Neuronal stem cell (in vitro differentiated cells): ENCODE results near the gene AGPS.

Experiments used
- DNase-seq: peaks from one replicate; pipeline ENCODE4 v3.0.0-alpha.2; 2013; ENCODE audit warnings: low spot score
- H2AFZ ChIP-seq: one replicate; pipeline ENCODE4 v1.6.1; 2013; ENCODE audit warnings: mild to moderate bottlenecking, low read length, inconsistent platforms
- H2AK5ac ChIP-seq: 2 replicates; pipeline ENCODE4 v1.6.1; 2013; ENCODE audit warnings: low read depth, mild to moderate bottlenecking, inconsistent platforms, low read length, moderate library complexity, mixed read lengths
- H2BK120ac ChIP-seq: 2 replicates; pipeline ENCODE4 v1.6.1; 2013; ENCODE audit warnings: low read depth, mild to moderate bottlenecking, inconsistent platforms, low read length, moderate library complexity, mixed read lengths
- H2BK12ac ChIP-seq: one replicate; pipeline ENCODE4 v1.6.1; 2013; ENCODE audit warnings: low read length, inconsistent platforms
- H2BK15ac ChIP-seq: 2 replicates; pipeline ENCODE4 v1.6.1; 2013; ENCODE audit warnings: mild to moderate bottlenecking, low read length, inconsistent platforms, mixed read lengths
- H2BK5ac ChIP-seq: one replicate; pipeline ENCODE4 v1.6.1; 2013; ENCODE audit warnings: inconsistent platforms, mild to moderate bottlenecking, low read length, moderate library complexity
- H3K14ac ChIP-seq: one replicate; pipeline ENCODE4 v1.6.1; 2013; ENCODE audit warnings: low read length, inconsistent platforms
- H3K18ac ChIP-seq: 2 replicates; pipeline ENCODE4 v1.6.1; 2013; ENCODE audit warnings: low read length, inconsistent platforms
- H3K23ac ChIP-seq: 2 replicates; pipeline ENCODE4 v1.6.1; 2013; ENCODE audit warnings: low read depth, mild to moderate bottlenecking, mixed read lengths, low read length, inconsistent platforms; ENCODE audit not compliant: poor library complexity
- H3K27ac ChIP-seq: replicated peaks from 3 replicates; pipeline ENCODE4 v1.5.1; 2013; ENCODE audit warnings: low read length, inconsistent platforms
- H3K27me3 ChIP-seq, 3 experiments: 2 replicates each; pipeline ENCODE4 v1.6.1; 2013; ENCODE audit warnings: low read length in 3 of 3, mild to moderate bottlenecking in 2 of 3, inconsistent platforms in 1 of 3, low read depth in 1 of 3, mixed read lengths in 1 of 3, moderate library complexity in 1 of 3; ENCODE audit not compliant: control insufficient read depth in 3 of 3, insufficient read depth in 3 of 3
- H3K36me3 ChIP-seq, 2 donors: replicated peaks in 1 of 2; 2 replicates each; pipeline ENCODE4 v1.6.1; 2013; ENCODE audit warnings: low read length in 2 of 2; ENCODE audit not compliant: control insufficient read depth in 2 of 2, insufficient read depth in 2 of 2
- H3K4ac ChIP-seq: 2 replicates; pipeline ENCODE4 v1.6.1; 2013; ENCODE audit warnings: inconsistent platforms, mild to moderate bottlenecking, low read length, moderate library complexity
- H3K4me1 ChIP-seq, 2 donors: 1 replicate in 1 of 2; 2 replicates in 1 of 2; pipeline ENCODE4 v1.6.1; 2013; ENCODE audit warnings: low read length in 2 of 2, low read depth in 1 of 2; ENCODE audit not compliant: control insufficient read depth in 2 of 2, insufficient read depth in 1 of 2
- H3K4me2 ChIP-seq: one replicate; pipeline ENCODE4 v1.6.1; 2013; ENCODE audit warnings: mild to moderate bottlenecking, low read length, inconsistent platforms; ENCODE audit not compliant: insufficient read depth, poor library complexity, severe bottlenecking
- H3K4me3 ChIP-seq, 2 donors: 2 replicates each; pipeline ENCODE4 v1.5.1; 2013; ENCODE audit warnings: low read length in 2 of 2, mild to moderate bottlenecking in 2 of 2, inconsistent platforms in 1 of 2, moderate library complexity in 1 of 2
- H3K79me1 ChIP-seq: one replicate; pipeline ENCODE4 v1.6.1; 2013; ENCODE audit warnings: low read depth, mild to moderate bottlenecking, inconsistent platforms, low read length, moderate library complexity
- H3K9ac ChIP-seq: one replicate; pipeline ENCODE4 v1.6.1; 2013; ENCODE audit warnings: mild to moderate bottlenecking, low read depth, low read length, inconsistent platforms; ENCODE audit not compliant: poor library complexity
- H3K9me3 ChIP-seq, 2 donors: replicated peaks in 1 of 2; 2 replicates each; pipeline versions ENCODE3 to v1.6.1; 2013; ENCODE audit warnings: low read length in 2 of 2, mild to moderate bottlenecking in 2 of 2, inconsistent platforms in 1 of 2, low read depth in 1 of 2, mixed read lengths in 1 of 2, moderate library complexity in 1 of 2; ENCODE audit not compliant: control insufficient read depth in 2 of 2, insufficient read depth in 1 of 2
- H4K8ac ChIP-seq: one replicate; pipeline ENCODE4 v1.6.1; 2013; ENCODE audit warnings: low read depth, mild to moderate bottlenecking, inconsistent platforms, low read length, moderate library complexity
- H4K91ac ChIP-seq: one replicate; pipeline ENCODE4 v1.6.1; 2013; ENCODE audit warnings: low read length, low read depth, mild to moderate bottlenecking, inconsistent platforms; ENCODE audit not compliant: poor library complexity
- whole genome bisulfite sequencing, 2 donors: extraction: QIAGEN DNeasy Blood & Tissue Kit; methylation state at CpG; one replicate each; pipeline ENCODE4 v1.1.7; 2013; ENCODE audit warnings: missing lambda C conversion rate in 2 of 2, mixed read lengths in 1 of 2; ENCODE audit not compliant: insufficient read length in 2 of 2, insufficient replicate concordance in 1 of 2; ENCODE audit errors: extremely low coverage in 2 of 2; 5-methylcytosine and 5-hydroxymethylcytosine counted together

Gene AGPS

GRCh38 chr2:177400337-177400923 is 7.9 kb downstream of the AGPS start:
- DNase-seq, result no peak

GRCh38 chr2:177402096-177402495 is 9.5 kb downstream of the AGPS start:
- Histone ChIP-seq H3K79me1 (peaks cover 3% of the 10 kb centered on the region), H3K18ac (no peak overlapping the region), H2AFZ (no peak overlapping the region), H3K4ac (no peak overlapping the region), H3K4me3 (no peak overlapping the region), H3K36me3 (peaks cover 0 to 7% of the 10 kb centered on the region in 2 donors), H3K14ac (no peak overlapping the region), H3K27me3 (no peaks in the 10 kb centered on the region), H3K9me3 (no peaks in the 10 kb centered on the region), H3K4me1 (peaks cover 0 to 5% of the 10 kb centered on the region in 2 donors), H3K9ac (no peak overlapping the region), H2BK120ac (no peak overlapping the region), H3K4me2 (no peak overlapping the region), H2AK5ac (no peak overlapping the region), H2BK15ac (no peak overlapping the region), H3K23ac (no peak overlapping the region), H4K91ac (no peak overlapping the region), H2BK5ac (no peak overlapping the region), H2BK12ac (no peak overlapping the region), H4K8ac (no peak overlapping the region), H3K27ac (no peak overlapping the region)
- no peak for DNase-seq
- WGBS, 2 donors, result no CpG with 5 or more reads among the region's 1 CpG

More at GRCh38 chr2:177400337-177400923, 7.9 kb downstream of the AGPS start:
- H3K79me1 ChIP-seq, result peaks cover 3% of the 10 kb centered on the region
- no peak overlapping the region for H3K14ac ChIP-seq
- no peak overlapping the region for H3K27ac ChIP-seq
- H3K36me3 ChIP-seq, result peaks cover 0 to 7% of the 10 kb centered on the region in 2 donors
- H3K18ac ChIP-seq, result no peak overlapping the region
- no peak overlapping the region for H4K8ac ChIP-seq
- no peak overlapping the region for H3K4ac ChIP-seq
- no peak overlapping the region for H2AK5ac ChIP-seq
- H3K23ac ChIP-seq, result no peak overlapping the region
- no peak overlapping the region for H2BK120ac ChIP-seq
- peaks cover 0 to 5% of the 10 kb centered on the region in 2 donors for H3K4me1 ChIP-seq
- H3K9me3 ChIP-seq, result no peaks in the 10 kb centered on the region
- no peak overlapping the region for H3K4me3 ChIP-seq
- H2BK15ac ChIP-seq, result no peak overlapping the region
- no CpG with 5 or more reads among the region's 4 CpGs for WGBS, 2 donors
- no peak overlapping the region for H3K4me2 ChIP-seq
- no peak overlapping the region for H2BK5ac ChIP-seq
- H4K91ac ChIP-seq, result no peak overlapping the region
- H3K9ac ChIP-seq, result no peak overlapping the region
- H2BK12ac ChIP-seq, result no peak overlapping the region
- no peak overlapping the region for H2AFZ ChIP-seq
- H3K27me3 ChIP-seq, result no peaks in the 10 kb centered on the region

- no peak overlapping the region for H3K23ac ChIP-seq
- H3K18ac ChIP-seq, result no peak overlapping the region
- H2BK120ac ChIP-seq, result no peak overlapping the region
- no peak overlapping the region for H3K9ac ChIP-seq
- no peak overlapping the region for H3K4ac ChIP-seq
- no peaks in the 10 kb centered on the region for H3K4me1 ChIP-seq
- H4K91ac ChIP-seq, result no peak overlapping the region
- no peak overlapping the region for H3K4me2 ChIP-seq
- H3K4me3 ChIP-seq, result no peak overlapping the region
- WGBS, 2 donors, result no CpG with 5 or more reads among the region's 6 CpGs
- no peak for DNase-seq
- peaks cover 7% of the 10 kb centered on the region for H3K79me1 ChIP-seq
- no peak overlapping the region for H2BK12ac ChIP-seq
- H2AFZ ChIP-seq, result no peak overlapping the region
- peaks cover 2% of the 10 kb centered on the region in 2 donors for H3K9me3 ChIP-seq
- no peak overlapping the region for H3K14ac ChIP-seq
- no peak overlapping the region for H3K27ac ChIP-seq
- H2AK5ac ChIP-seq, result no peak overlapping the region
- no peaks in the 10 kb centered on the region for H3K36me3 ChIP-seq
- no peaks in the 10 kb centered on the region for H3K27me3 ChIP-seq
- no peak overlapping the region for H4K8ac ChIP-seq
- H2BK5ac ChIP-seq, result no peak overlapping the region
- H2BK15ac ChIP-seq, result no peak overlapping the region
Observed at GRCh38 chr2:177403838-177404237, 11.3 kb downstream of the AGPS start.

GRCh38 chr2:177404243-177404642 is 11.7 kb downstream of the AGPS start:
- Histone ChIP-seq H4K8ac (no peak overlapping the region), H3K27ac (no peak overlapping the region), H3K4me1 (no peaks in the 10 kb centered on the region), H3K18ac (no peak overlapping the region), H3K4me2 (no peak overlapping the region), H3K4ac (no peak overlapping the region), H4K91ac (no peak overlapping the region), H3K79me1 (peaks cover 7% of the 10 kb centered on the region), H3K36me3 (no peaks in the 10 kb centered on the region), H3K27me3 (no peaks in the 10 kb centered on the region), H2BK5ac (no peak overlapping the region), H2BK120ac (no peak overlapping the region), H3K14ac (no peak overlapping the region), H2BK12ac (no peak overlapping the region), H3K9ac (no peak overlapping the region), H3K4me3 (no peak overlapping the region), H3K9me3 (peaks cover 2 to 6% of the 10 kb centered on the region in 2 donors), H2AK5ac (no peak overlapping the region), H2AFZ (no peak overlapping the region), H2BK15ac (no peak overlapping the region), H3K23ac (no peak overlapping the region)
- no peak for DNase-seq
- WGBS, 2 donors, result no CpG with 5 or more reads among the region's 3 CpGs
